IMR-90 (cell line): ENCODE measurements around the gene FAXDC2. TPM values are rescaled to one million over a fixed set of nuclear protein-coding genes. Genes with fewer than 3 reads are reported as not detected.

ENCODE experiments used
- ATAC-seq: fragments of 200-7000 bp; cut with Tn5 transposase; 2 replicates; pipeline ENCODE4 v1.9.1; 2020; ENCODE audit warnings: low read depth, mild to moderate bottlenecking, moderate library complexity
- BruUV-seq: library from RNA; stranded (reverse); fragments of 400-500 nt; replicated peaks from 2 replicates; lab custom pipeline; 2021; lab: Mats Ljungman, UMichigan
- CTCF ChIA-PET: fragments of 300-600 bp; formaldehyde crosslinking; extraction: SDS; loops from one replicate; lab custom pipeline; 2021; ENCODE audit warnings: antibody characterized with exemption; lab: Yijun Ruan, JAX
- POLR2A ChIA-PET: fragments of 300-600 bp; sonication (Branson Sonifier 250); formaldehyde crosslinking; loops from one replicate; lab custom pipeline; 2022; ENCODE audit warnings: antibody characterized with exemption; ENCODE audit not compliant: unreplicated experiment; lab: Charles Lee
- DNase-seq: peaks from one replicate; pipeline ENCODE4 v3.0.0; 2013
- H2AFZ ChIP-seq: replicated peaks from 2 replicates; pipeline ENCODE3; 2013; ENCODE audit warnings: low read length, mild to moderate bottlenecking; ENCODE audit not compliant: poor library complexity
- H2AK5ac ChIP-seq: 2 replicates; pipeline ENCODE4 v1.6.1; 2013; ENCODE audit warnings: low read depth, low read length, inconsistent platforms
- H2AK9ac ChIP-seq: replicated peaks from 2 replicates; pipeline ENCODE3; 2013; ENCODE audit warnings: mild to moderate bottlenecking, low read depth, low read length, moderate library complexity; ENCODE audit not compliant: poor library complexity
- H2BK120ac ChIP-seq: 2 replicates; pipeline ENCODE4 v1.6.1; 2013; ENCODE audit warnings: low read depth, low read length, inconsistent platforms
- H2BK15ac ChIP-seq: 3 replicates; pipeline ENCODE4 v1.6.1; 2013; ENCODE audit warnings: low read depth, low read length, inconsistent platforms
- H2BK20ac ChIP-seq: 2 replicates; pipeline ENCODE4 v1.6.1; 2013; ENCODE audit warnings: low read depth, mild to moderate bottlenecking, inconsistent platforms, low read length, moderate library complexity
- H2BK5ac ChIP-seq: 2 replicates; pipeline ENCODE4 v1.6.1; 2013; ENCODE audit warnings: mild to moderate bottlenecking, low read depth, low read length, inconsistent platforms; ENCODE audit not compliant: poor library complexity, severe bottlenecking
- H3K14ac ChIP-seq: replicated peaks from 2 replicates; pipeline ENCODE4 v1.6.1; 2013; ENCODE audit warnings: low read depth, low read length, inconsistent platforms
- H3K18ac ChIP-seq: 2 replicates; pipeline ENCODE4 v1.6.1; 2013; ENCODE audit warnings: low read depth, low read length, control low read depth
- H3K23ac ChIP-seq: 2 replicates; pipeline ENCODE4 v1.6.1; 2013; ENCODE audit warnings: low read depth, low read length, inconsistent platforms
- H3K27ac ChIP-seq: 2 replicates; pipeline ENCODE4 v1.5.1; 2013; ENCODE audit warnings: mild to moderate bottlenecking, control low read depth, low read length; ENCODE audit not compliant: insufficient read depth
- H3K27me3 ChIP-seq: 2 replicates; pipeline ENCODE4 v1.6.1; 2013; ENCODE audit warnings: low read length; ENCODE audit not compliant: control insufficient read depth, insufficient read depth
- H3K36me3 ChIP-seq: 2 replicates; pipeline ENCODE4 v1.6.1; 2013; ENCODE audit warnings: low read length, mixed read lengths; ENCODE audit not compliant: control insufficient read depth, insufficient read depth
- H3K4ac ChIP-seq: 2 replicates; pipeline ENCODE4 v1.6.1; 2013; ENCODE audit warnings: low read depth, low read length, inconsistent platforms
- H3K4me1 ChIP-seq: 2 replicates; pipeline ENCODE4 v1.6.1; 2013; ENCODE audit warnings: low read length, mixed read lengths; ENCODE audit not compliant: control insufficient read depth, insufficient read depth
- H3K4me2 ChIP-seq: 2 replicates; pipeline ENCODE4 v1.6.1; 2013; ENCODE audit warnings: low read depth, mild to moderate bottlenecking, control low read depth, low read length, moderate library complexity
- H3K4me3 ChIP-seq: 2 replicates; pipeline ENCODE4 v1.5.1; 2013; ENCODE audit warnings: low read depth, mild to moderate bottlenecking, control low read depth, low read length, moderate library complexity; ENCODE audit not compliant: insufficient read depth
- H3K56ac ChIP-seq: 2 replicates; pipeline ENCODE4 v1.6.1; 2013; ENCODE audit warnings: low read length, inconsistent platforms; ENCODE audit not compliant: insufficient read depth; ENCODE audit errors: extremely low read depth
- H3K79me1 ChIP-seq, 2 experiments: 2 replicates each; pipeline ENCODE4 v1.6.1; 2013; ENCODE audit warnings: low read length in 2 of 2, inconsistent platforms in 1 of 2, low read depth in 1 of 2
- H3K9ac ChIP-seq: 2 replicates; pipeline ENCODE4 v1.6.1; 2013; ENCODE audit warnings: low read depth, low read length, control low read depth
- H3K9me1 ChIP-seq: 2 replicates; pipeline ENCODE4 v1.6.1; 2013; ENCODE audit warnings: low read length, inconsistent platforms; ENCODE audit not compliant: insufficient read depth
- H3K9me3 ChIP-seq: 2 replicates; pipeline ENCODE4 v1.6.1; 2013; ENCODE audit warnings: low read length; ENCODE audit not compliant: control insufficient read depth, insufficient read depth
- H4K20me1 ChIP-seq: 2 replicates; pipeline ENCODE4 v1.6.1; 2013; ENCODE audit warnings: low read length, inconsistent platforms; ENCODE audit not compliant: insufficient read depth
- H4K5ac ChIP-seq: 2 replicates; pipeline ENCODE4 v1.6.1; 2013; ENCODE audit warnings: mild to moderate bottlenecking, low read depth, low read length, control low read depth
- H4K8ac ChIP-seq, 2 experiments: 2 replicates each; pipeline ENCODE4 v1.6.1; 2013; ENCODE audit warnings: low read depth in 2 of 2, low read length in 2 of 2, control low read depth in 1 of 2, inconsistent platforms in 1 of 2
- H4K91ac ChIP-seq: 2 replicates; pipeline ENCODE4 v1.6.1; 2013; ENCODE audit warnings: low read depth, low read length, inconsistent platforms; ENCODE audit not compliant: insufficient read depth
- BHLHE40 ChIP-seq: fragments of 150-350 bp; IDR thresholded peaks from 2 replicates; pipeline ENCODE4 v1.6.1; 2016; ENCODE audit warnings: mild to moderate bottlenecking, low read depth, low read length
- CEBPB ChIP-seq: IDR thresholded peaks from 2 replicates; pipeline ENCODE4 v1.6.1; 2012; ENCODE audit warnings: low read depth, low read length, improper control_type of control experiment
- CHD1 ChIP-seq: IDR thresholded peaks from 2 replicates; pipeline ENCODE4 v1.6.1; 2012; ENCODE audit warnings: low read depth, low read length, improper control_type of control experiment
- FOS ChIP-seq: fragments of 150-350 bp; IDR thresholded peaks from 2 replicates; pipeline ENCODE4 v1.6.1; 2016; ENCODE audit warnings: low read depth, low read length
- MAFK ChIP-seq: IDR thresholded peaks from 2 replicates; pipeline ENCODE4 v1.6.1; 2012; ENCODE audit warnings: low read depth, low read length, improper control_type of control experiment
- MAZ ChIP-seq: IDR thresholded peaks from 2 replicates; pipeline ENCODE4 v1.6.1; 2012; ENCODE audit warnings: low read depth, mild to moderate bottlenecking, low read length, improper control_type of control experiment, moderate library complexity, borderline replicate concordance
- MXI1 ChIP-seq: IDR thresholded peaks from 2 replicates; pipeline ENCODE4 v1.6.1; 2012; ENCODE audit warnings: low read depth, mild to moderate bottlenecking, low read length, moderate library complexity, borderline replicate concordance
- NFE2L2 ChIP-seq: fragments of 150-350 bp; IDR thresholded peaks from 2 replicates; pipeline ENCODE4 v1.6.1; 2016; ENCODE audit warnings: low read depth, mild to moderate bottlenecking, low read length
- POLR2A ChIP-seq: IDR thresholded peaks from 2 replicates; pipeline ENCODE4 v1.6.1; 2012; ENCODE audit warnings: mild to moderate bottlenecking, low read depth, low read length
- RAD21 ChIP-seq: IDR thresholded peaks from 2 replicates; pipeline ENCODE4 v1.6.1; 2012; ENCODE audit warnings: low read length, improper control_type of control experiment
- RCOR1 ChIP-seq: IDR thresholded peaks from 2 replicates; pipeline ENCODE4 v1.6.1; 2012; ENCODE audit warnings: mild to moderate bottlenecking, low read length, improper control_type of control experiment; ENCODE audit not compliant: insufficient replicate concordance
- RFX5 ChIP-seq: IDR thresholded peaks from 2 replicates; pipeline ENCODE4 v1.8.0; 2012; ENCODE audit warnings: low read depth, mild to moderate bottlenecking, low read length, moderate library complexity
- SMC3 ChIP-seq: fragments of 150-350 bp; IDR thresholded peaks from 2 replicates; pipeline ENCODE4 v1.6.1; 2016; ENCODE audit warnings: low read depth, mild to moderate bottlenecking, antibody characterized with exemption, low read length, moderate library complexity
- WGBS, 2 experiments: methylation state at CpG; one replicate each; pipeline versions ENCODE4 v1.1.5 to v1.1.7; 2013; ENCODE audit warnings: missing lambda C conversion rate in 2 of 2; ENCODE audit not compliant: insufficient read length in 1 of 2; ENCODE audit errors: extremely low coverage in 2 of 2; 5-methylcytosine and 5-hydroxymethylcytosine counted together
- dilution Hi-C: fragments of 300-500 bp; cut with HindIII; formaldehyde crosslinking; loops from one replicate; pipeline ENCODE4 v1.14.3; 2018; ENCODE audit warnings: low sequenced_read_pairs; ENCODE audit not compliant: unreplicated experiment
- in situ Hi-C: fragments of 300-500 bp; cut with MboI; formaldehyde crosslinking; loops from 3 replicates; pipeline ENCODE4 v1.14.3; 2019; ENCODE audit warnings: low sequenced_read_pairs, inconsistent platforms, mixed read lengths
- intact Hi-C: fragments of 100-400 bp; cut with micrococcal nuclease; formaldehyde crosslinking; loops from 2 replicates; pipeline ENCODE4 v1.10.0; 2022
- polyA plus RNA-seq, 3 experiments: library from polyadenylated mRNA; depleted of rRNA; stranded (reverse); fragments of >200 nt; gene quantifications; 2 replicates each; pipeline ENCODE4 v1.2.3, GENCODE V29; 2012; ENCODE audit warnings: low replicate concordance in 1 of 3
- total RNA-seq: library from RNA; depleted of rRNA; stranded (reverse); fragments of >200 nt; gene quantifications from 2 replicates; pipeline ENCODE4 v1.2.3, GENCODE V29; 2012
- TF ChIP-seq, protein P1 (sequence below): conservative IDR thresholded peaks from 2 replicates; pipeline ENCODE4 v1.5.1; 2012; ENCODE audit warnings: mild to moderate bottlenecking, low read depth, low read length, improper control_type of control experiment
- TF ChIP-seq, protein P2 (sequence below): fragments of 150-350 bp; IDR thresholded peaks from 2 replicates; pipeline ENCODE4 v1.6.1; 2016; ENCODE audit warnings: low read depth, mild to moderate bottlenecking, low read length, moderate library complexity, borderline replicate concordance
- TF ChIP-seq, protein P3 (sequence below): fragments of 150-350 bp; IDR thresholded peaks from 2 replicates; pipeline ENCODE4 v1.6.1; 2017; ENCODE audit warnings: mild to moderate bottlenecking, antibody characterized with exemption, low read length, low read depth

FAXDC2 gene
- total and polyA plus RNA-seq, 2 of the 4 experiments (the other 2 are of a cell fraction): 4.3 to 8.9 TPM

DNA sequence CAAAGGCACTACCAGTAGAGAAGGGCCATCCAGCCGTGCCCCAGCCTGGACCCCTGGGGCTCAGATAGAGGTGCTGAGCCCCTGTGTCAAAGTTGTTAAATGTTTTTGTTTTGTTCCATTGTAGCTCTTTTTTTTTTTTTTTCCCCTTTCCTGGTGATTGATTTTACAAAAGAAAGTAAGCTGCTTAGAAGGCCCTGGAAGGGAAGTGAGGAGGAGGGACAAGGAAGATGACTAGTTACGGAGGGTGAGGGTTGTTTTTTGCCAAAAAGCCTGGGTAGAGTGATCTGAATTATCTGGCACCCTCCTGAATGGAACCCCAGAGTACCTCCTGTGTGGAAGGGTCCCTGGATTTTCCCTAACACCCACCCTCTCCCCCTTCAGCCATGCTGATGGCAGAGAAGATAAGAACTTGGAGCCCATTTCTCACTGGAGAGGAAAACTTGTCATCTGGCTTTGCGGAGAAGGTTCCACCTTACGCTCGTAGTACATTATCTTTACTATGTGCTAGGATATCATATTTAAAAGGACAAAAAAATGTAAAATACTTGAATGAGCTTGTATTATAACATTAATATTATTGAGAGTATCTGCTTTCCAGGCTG, 33.4 kb downstream of the FAXDC2 start:
- no peak overlapping the region for H3K27ac ChIP-seq
- no peak overlapping the region for H2BK120ac ChIP-seq
- no peak overlapping the region for H3K56ac ChIP-seq
- H2BK15ac ChIP-seq: no peak overlapping the region
- no peak overlapping the region for H4K5ac ChIP-seq
- H3K4ac ChIP-seq: no peak overlapping the region
- H4K91ac ChIP-seq: no peak overlapping the region
- no peak overlapping the region for H2AK5ac ChIP-seq
- H3K36me3 ChIP-seq: peaks cover 68% of the 10 kb centered on the region
- ChIA-PET POLR2A (interaction anchor here (0.6 kb wide), 1 partner anchor 12 kb away, joined by 9 read pairs; no protein-coding TSS in a partner anchor), CTCF (interaction anchor here (0.6 kb wide), 2 partner anchors 16 to 345 kb away, joined by 4 read pairs; no protein-coding TSS in a partner anchor)
- H2BK5ac ChIP-seq: no peak overlapping the region
- intact Hi-C loops: no loop called here
- no peak for ATAC-seq
- peaks cover 22 to 47% of the 10 kb centered on the region in 2 experiments for H3K79me1 ChIP-seq
- H2BK20ac ChIP-seq: no peak overlapping the region
- dilution Hi-C loops: no loop called here
- H3K9ac ChIP-seq: no peak overlapping the region
- H3K4me3 ChIP-seq: no peak overlapping the region
- H3K4me1 ChIP-seq: no peaks in the 10 kb centered on the region
- no peaks in the 10 kb centered on the region for H3K27me3 ChIP-seq
- in situ Hi-C loops: loop anchor here (25.0 kb wide), 1 partner anchor 355 kb away; no protein-coding TSS in a partner anchor
- no peak overlapping the region for H2AK9ac ChIP-seq
- no peaks in the 10 kb centered on the region for H3K9me3 ChIP-seq
- H4K8ac ChIP-seq: no peak overlapping the region
- H3K14ac ChIP-seq: no peak overlapping the region
- peaks cover 4% of the 10 kb centered on the region; the same call in 1 of the 2 replicates for H4K20me1 ChIP-seq
- no peak overlapping the region for H3K4me2 ChIP-seq
- no peak overlapping the region for H3K23ac ChIP-seq
- no peak for DNase-seq
- H3K9me1 ChIP-seq: peaks cover 9% of the 10 kb centered on the region; the same call in 1 of the 2 replicates
- BruUV-seq: TSS peak; percentile 46
- 100% methylated on average over 1 of the region's 5 CpGs; no CpG with 5 or more reads in 1 of the 2 experiments for WGBS, 2 experiments
- H2AFZ ChIP-seq: no peak overlapping the region
- H3K18ac ChIP-seq: no peak overlapping the region
- TF ChIP-seq RCOR1 (no peak), MAZ (no peak), RFX5 (no peak), POLR2A (no peak), RAD21 (no peak), SMC3 (no peak), NFE2L2 (no peak), CEBPB (no peak), MXI1 (no peak), CHD1 (no peak), BHLHE40 (no peak), MAFK (no peak), FOS (no peak)
- TF ChIP-seq, protein P1, sequence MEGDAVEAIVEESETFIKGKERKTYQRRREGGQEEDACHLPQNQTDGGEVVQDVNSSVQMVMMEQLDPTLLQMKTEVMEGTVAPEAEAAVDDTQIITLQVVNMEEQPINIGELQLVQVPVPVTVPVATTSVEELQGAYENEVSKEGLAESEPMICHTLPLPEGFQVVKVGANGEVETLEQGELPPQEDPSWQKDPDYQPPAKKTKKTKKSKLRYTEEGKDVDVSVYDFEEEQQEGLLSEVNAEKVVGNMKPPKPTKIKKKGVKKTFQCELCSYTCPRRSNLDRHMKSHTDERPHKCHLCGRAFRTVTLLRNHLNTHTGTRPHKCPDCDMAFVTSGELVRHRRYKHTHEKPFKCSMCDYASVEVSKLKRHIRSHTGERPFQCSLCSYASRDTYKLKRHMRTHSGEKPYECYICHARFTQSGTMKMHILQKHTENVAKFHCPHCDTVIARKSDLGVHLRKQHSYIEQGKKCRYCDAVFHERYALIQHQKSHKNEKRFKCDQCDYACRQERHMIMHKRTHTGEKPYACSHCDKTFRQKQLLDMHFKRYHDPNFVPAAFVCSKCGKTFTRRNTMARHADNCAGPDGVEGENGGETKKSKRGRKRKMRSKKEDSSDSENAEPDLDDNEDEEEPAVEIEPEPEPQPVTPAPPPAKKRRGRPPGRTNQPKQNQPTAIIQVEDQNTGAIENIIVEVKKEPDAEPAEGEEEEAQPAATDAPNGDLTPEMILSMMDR: no peak
- TF ChIP-seq, protein P2, sequence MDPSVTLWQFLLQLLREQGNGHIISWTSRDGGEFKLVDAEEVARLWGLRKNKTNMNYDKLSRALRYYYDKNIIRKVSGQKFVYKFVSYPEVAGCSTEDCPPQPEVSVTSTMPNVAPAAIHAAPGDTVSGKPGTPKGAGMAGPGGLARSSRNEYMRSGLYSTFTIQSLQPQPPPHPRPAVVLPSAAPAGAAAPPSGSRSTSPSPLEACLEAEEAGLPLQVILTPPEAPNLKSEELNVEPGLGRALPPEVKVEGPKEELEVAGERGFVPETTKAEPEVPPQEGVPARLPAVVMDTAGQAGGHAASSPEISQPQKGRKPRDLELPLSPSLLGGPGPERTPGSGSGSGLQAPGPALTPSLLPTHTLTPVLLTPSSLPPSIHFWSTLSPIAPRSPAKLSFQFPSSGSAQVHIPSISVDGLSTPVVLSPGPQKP: no peak
- TF ChIP-seq, protein P3, sequence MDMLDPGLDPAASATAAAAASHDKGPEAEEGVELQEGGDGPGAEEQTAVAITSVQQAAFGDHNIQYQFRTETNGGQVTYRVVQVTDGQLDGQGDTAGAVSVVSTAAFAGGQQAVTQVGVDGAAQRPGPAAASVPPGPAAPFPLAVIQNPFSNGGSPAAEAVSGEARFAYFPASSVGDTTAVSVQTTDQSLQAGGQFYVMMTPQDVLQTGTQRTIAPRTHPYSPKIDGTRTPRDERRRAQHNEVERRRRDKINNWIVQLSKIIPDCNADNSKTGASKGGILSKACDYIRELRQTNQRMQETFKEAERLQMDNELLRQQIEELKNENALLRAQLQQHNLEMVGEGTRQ: no peak
